GM23248 (cell line): ENCODE data around the gene CAST.

Experiments
- EZH2 ChIP-seq: fragments of 200-600 bp; sonication (generic); IDR thresholded peaks from 2 replicates; pipeline ENCODE4 v1.6.1; 2018; ENCODE audit warnings: antibody characterized with exemption, mild to moderate bottlenecking; ENCODE audit not compliant: insufficient read depth, poor library complexity, severe bottlenecking
- EZH2phosphoT487 ChIP-seq: fragments of 200-600 bp; sonication (generic); IDR thresholded peaks from 2 replicates; pipeline ENCODE4 v1.6.1; 2018; ENCODE audit warnings: antibody characterized with exemption, moderate library complexity, mild to moderate bottlenecking, low read depth; ENCODE audit not compliant: insufficient read depth

DNA sequence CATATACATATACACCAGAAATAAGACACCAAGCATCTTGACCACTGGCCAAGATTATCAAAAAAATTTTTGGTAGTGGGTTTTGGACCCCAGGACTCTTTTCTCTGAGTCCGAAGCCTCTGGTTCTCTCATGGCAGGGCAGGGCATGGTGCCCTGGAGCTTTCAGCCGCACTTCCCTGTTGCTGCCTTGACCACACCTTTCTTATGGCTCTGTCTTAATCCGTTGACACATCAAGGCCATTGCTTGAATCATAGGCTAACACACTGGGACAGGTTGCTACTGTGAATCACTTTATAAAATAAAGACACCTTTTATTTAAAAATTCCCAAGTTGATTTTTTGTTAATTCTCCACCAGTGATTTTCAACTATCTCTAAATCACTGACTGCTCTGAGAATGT lies 45.4 kb upstream of the CAST start:
- TF ChIP-seq EZH2phosphoT487, result no peak
- TF ChIP-seq EZH2, result no peak
